ENCODE measurements around the gene PTPRC.

The PTPRC gene

GRCh38 chr1:198650506-198650905 is 11.7 kb downstream of the PTPRC start:
- TF ChIP-seq YY1 (IDR thresholded peaks at IDR 0.05; ENCODE audit: low read depth) (no peak), RAD21 (IDR thresholded peaks at IDR 0.05; ENCODE audit: low read depth) (no peak), EGR1 (IDR thresholded peaks at IDR 0.05) (no peak), TCF12 (IDR thresholded peaks at IDR 0.05; ENCODE audit: low read depth) (no peak)
- TF ChIP-seq, protein P1, sequence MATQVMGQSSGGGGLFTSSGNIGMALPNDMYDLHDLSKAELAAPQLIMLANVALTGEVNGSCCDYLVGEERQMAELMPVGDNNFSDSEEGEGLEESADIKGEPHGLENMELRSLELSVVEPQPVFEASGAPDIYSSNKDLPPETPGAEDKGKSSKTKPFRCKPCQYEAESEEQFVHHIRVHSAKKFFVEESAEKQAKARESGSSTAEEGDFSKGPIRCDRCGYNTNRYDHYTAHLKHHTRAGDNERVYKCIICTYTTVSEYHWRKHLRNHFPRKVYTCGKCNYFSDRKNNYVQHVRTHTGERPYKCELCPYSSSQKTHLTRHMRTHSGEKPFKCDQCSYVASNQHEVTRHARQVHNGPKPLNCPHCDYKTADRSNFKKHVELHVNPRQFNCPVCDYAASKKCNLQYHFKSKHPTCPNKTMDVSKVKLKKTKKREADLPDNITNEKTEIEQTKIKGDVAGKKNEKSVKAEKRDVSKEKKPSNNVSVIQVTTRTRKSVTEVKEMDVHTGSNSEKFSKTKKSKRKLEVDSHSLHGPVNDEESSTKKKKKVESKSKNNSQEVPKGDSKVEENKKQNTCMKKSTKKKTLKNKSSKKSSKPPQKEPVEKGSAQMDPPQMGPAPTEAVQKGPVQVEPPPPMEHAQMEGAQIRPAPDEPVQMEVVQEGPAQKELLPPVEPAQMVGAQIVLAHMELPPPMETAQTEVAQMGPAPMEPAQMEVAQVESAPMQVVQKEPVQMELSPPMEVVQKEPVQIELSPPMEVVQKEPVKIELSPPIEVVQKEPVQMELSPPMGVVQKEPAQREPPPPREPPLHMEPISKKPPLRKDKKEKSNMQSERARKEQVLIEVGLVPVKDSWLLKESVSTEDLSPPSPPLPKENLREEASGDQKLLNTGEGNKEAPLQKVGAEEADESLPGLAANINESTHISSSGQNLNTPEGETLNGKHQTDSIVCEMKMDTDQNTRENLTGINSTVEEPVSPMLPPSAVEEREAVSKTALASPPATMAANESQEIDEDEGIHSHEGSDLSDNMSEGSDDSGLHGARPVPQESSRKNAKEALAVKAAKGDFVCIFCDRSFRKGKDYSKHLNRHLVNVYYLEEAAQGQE (IDR thresholded peaks at IDR 0.05; ENCODE audit: low read depth): no peak
- TF ChIP-seq, protein P2, sequence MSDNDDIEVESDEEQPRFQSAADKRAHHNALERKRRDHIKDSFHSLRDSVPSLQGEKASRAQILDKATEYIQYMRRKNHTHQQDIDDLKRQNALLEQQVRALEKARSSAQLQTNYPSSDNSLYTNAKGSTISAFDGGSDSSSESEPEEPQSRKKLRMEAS (IDR thresholded peaks at IDR 0.05): no peak

DNA sequence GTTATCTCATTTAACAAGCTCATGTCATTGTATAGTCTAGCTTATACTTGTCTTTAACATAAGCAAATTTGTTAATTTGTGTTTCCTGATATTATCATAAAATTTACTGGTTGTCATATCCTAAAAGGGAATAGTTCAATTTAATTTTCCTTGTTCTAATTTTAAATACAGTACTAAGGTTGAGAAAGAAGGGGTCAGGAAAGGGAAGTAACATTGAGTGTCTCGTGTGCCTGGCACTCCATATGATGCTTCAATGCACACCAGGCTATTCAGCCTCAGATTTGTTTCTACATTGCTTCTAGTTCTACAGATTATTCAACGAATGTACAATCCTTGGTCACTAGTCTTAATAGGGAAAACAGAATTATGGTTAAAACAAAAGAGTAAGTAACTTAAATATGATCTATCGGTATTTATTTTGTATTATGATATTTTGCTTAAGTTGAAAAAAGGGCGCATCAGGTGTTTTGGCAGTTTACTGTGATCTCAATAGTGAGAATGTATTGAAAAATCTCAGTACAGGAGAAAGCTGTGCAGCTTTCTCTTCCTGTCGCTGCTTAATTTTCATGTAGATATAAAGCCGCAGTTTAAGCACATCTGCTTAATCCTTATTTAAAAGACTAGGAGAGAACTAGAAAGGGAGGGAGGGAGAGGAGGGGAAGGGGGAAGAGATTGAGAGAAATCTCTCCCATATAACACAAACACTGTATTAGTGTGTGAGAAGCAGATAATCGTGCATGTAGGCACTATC is 13.0 kb downstream of the PTPRC start:
- TF ChIP-seq TAF1 (IDR thresholded peaks at IDR 0.05; ENCODE audit: low read depth): no peak
- TF ChIP-seq, protein P1 (IDR thresholded peaks at IDR 0.05; ENCODE audit: low read depth): no peak
- no peak for TF ChIP-seq FOXM1 (IDR thresholded peaks at IDR 0.05; ENCODE audit: borderline replicate concordance, low read depth)
- no peak for TF ChIP-seq TCF12 (IDR thresholded peaks at IDR 0.05; ENCODE audit: low read depth)
- no peak for TF ChIP-seq USF1 (IDR thresholded peaks at IDR 0.05)

GRCh38 chr1:198653808-198654413 is 15.1 kb downstream of the PTPRC start:
- TF ChIP-seq, protein P1 (IDR thresholded peaks at IDR 0.05; ENCODE audit: low read depth): no peak
- TF ChIP-seq TAF1 (IDR thresholded peaks at IDR 0.05; ENCODE audit: low read depth): no peak
- TF ChIP-seq NFIC (IDR thresholded peaks at IDR 0.05): no peak
- TF ChIP-seq CREB1 (IDR thresholded peaks at IDR 0.05; ENCODE audit: low read depth): no peak

DNA sequence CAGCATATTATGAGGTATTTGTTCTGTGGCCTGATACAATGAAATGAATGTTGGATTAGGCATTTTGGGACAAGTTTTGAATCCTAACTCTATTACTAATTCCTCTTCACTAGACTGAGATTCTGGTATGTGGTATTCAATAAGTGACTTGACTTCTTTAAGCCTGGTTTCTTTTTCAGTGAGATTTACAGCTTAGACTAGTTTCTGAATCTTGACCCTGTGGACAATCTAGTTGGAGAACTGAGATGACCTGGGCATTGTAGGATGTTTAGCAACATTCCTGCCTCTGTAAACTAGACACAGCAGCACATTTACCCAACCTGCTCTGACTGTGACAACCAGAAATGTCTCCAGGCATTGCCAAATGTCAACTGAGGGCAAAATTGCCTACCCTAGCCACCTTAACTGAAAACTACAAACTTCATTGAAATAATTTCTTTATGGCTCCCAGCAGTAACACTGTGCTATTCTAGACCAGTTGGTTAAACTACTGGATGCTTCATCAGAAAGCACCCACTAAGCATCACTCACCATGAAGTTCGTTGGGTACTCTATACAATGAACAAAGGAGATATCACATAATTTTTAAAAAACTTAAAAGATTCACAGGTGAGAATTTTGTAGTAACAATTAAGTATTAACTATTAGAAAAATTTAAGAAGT is 16.8 kb downstream of the PTPRC start:
- TF ChIP-seq ZBTB7A (IDR thresholded peaks at IDR 0.05; ENCODE audit: low read depth) (no peak), USF1 (IDR thresholded peaks at IDR 0.05) (no peak), CREB1 (IDR thresholded peaks at IDR 0.05; ENCODE audit: low read depth) (no peak), FOXM1 (IDR thresholded peaks at IDR 0.05; ENCODE audit: borderline replicate concordance, low read depth) (no peak), TEAD4 (IDR thresholded peaks at IDR 0.05) (no peak), NFIC (IDR thresholded peaks at IDR 0.05) (no peak), RAD21 (IDR thresholded peaks at IDR 0.05; ENCODE audit: low read depth) (no peak)

DNA sequence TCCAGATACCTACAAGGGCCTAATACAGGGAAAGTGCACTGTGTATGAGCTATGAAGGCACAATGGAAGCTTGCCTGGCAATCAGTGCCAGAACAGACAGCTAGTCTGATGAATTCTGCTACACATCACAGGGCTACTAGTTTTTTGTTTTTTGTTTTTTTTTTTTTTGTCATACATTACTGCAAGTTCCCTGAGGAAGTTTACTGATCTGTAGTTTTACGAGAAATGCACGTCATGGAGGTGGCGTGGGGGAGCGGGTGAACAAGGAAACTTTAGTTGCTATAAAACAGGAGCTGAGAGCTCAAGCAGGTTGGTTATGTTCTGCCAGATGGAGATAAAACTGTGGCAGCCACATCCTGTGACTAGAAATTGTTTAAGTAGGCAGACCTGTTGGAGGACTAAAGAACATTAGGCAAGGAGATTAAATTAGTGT is 17.7 kb downstream of the PTPRC start:
- TF ChIP-seq TEAD4 (IDR thresholded peaks at IDR 0.05) (no peak), NFIC (IDR thresholded peaks at IDR 0.05) (no peak), EP300 (IDR thresholded peaks at IDR 0.05; ENCODE audit: borderline replicate concordance) (no peak), CREB1 (IDR thresholded peaks at IDR 0.05; ENCODE audit: low read depth) (no peak), CEBPB (IDR thresholded peaks at IDR 0.05) (no peak), TCF12 (IDR thresholded peaks at IDR 0.05; ENCODE audit: low read depth) (no peak), USF1 (IDR thresholded peaks at IDR 0.05) (no peak), TAF1 (IDR thresholded peaks at IDR 0.05; ENCODE audit: low read depth) (no peak), ZBTB7A (IDR thresholded peaks at IDR 0.05; ENCODE audit: low read depth) (no peak), EGR1 (IDR thresholded peaks at IDR 0.05) (no peak), FOXM1 (IDR thresholded peaks at IDR 0.05; ENCODE audit: borderline replicate concordance, low read depth) (no peak), YY1 (IDR thresholded peaks at IDR 0.05; ENCODE audit: low read depth) (no peak), RAD21 (IDR thresholded peaks at IDR 0.05; ENCODE audit: low read depth) (no peak)
- TF ChIP-seq, protein P2 (IDR thresholded peaks at IDR 0.05): no peak
- TF ChIP-seq, protein P1 (IDR thresholded peaks at IDR 0.05; ENCODE audit: low read depth): no peak

Measured in Ishikawa (cell line).